LoVo (cell line): ENCODE data around the gene KRTAP22-2.

ENCODE experiments used
- DNase-seq: peaks from one replicate; pipeline ENCODE4 v3.0.0-alpha.2; 2016; ENCODE audit warnings: low spot score

KRTAP22-2 gene

DNA sequence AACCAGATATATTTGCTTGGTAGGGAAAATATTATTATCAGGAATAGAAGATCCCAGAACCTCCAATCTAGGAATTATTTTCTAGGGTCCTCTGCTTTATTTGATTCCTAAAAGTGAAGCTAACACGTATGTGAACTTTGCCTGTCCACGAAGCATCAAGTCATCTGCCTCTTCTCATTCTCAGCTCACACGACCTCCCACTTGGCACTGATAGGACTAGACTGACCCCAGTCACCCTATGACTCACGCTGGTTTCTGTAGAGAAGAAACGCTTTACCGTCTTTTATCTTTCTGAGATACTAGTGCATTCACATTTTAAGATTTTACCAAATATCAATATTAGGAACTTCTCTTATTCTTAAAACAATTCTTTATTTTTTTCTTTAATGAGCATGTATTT is 27.1 kb downstream of the KRTAP22-2 start:
- DNase-seq, result no peak

DNA sequence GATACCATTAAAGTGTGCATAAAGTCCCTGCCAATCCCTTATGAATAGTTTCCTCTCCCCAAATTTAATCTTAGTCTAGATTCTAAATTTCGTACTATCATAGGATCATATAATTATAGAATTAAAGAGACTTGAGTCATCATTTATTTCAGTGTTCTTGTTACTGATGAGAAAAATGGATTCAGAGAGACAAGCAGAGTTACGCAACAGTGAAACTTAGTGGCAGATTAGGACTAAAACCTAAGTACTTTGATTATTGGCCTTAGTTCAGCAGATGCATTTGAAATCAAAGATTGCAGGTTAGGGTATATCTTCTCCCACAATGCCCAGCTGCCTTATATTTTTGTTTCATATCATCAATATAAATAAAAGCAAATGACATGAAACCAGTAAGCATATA is 28.2 kb downstream of the KRTAP22-2 start:
- DNase-seq, result no peak

- no peak for DNase-seq
Measured at GRCh38 chr21:30561264-30561895, 28.8 kb downstream of the KRTAP22-2 start, which contains the start of gene KRTAP19-7. Gene KRTAP19-7, minus strand, starts transcription at chr21:30561314. Its CDS starts 25 bp downstream, at chr21:30561289.

DNA sequence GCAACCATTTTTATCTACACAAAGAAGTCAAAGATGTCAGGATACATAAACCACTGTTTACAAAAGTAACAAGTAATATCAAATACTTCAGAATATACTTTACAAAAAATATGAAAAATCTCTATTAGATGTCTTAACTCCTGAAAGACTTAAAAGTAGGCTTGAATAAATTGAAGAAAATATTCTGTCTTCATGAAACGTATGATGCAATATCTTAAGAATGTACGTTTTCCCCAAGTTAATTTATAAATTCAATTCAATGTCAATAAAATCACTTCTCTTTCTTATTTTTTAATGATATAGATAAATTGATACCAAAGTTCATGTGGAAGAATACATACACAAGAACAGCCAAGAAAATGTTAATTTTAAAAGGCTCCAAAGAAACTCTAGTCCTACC is 35.1 kb downstream of the KRTAP22-2 start:
- DNase-seq, result no peak

DNA sequence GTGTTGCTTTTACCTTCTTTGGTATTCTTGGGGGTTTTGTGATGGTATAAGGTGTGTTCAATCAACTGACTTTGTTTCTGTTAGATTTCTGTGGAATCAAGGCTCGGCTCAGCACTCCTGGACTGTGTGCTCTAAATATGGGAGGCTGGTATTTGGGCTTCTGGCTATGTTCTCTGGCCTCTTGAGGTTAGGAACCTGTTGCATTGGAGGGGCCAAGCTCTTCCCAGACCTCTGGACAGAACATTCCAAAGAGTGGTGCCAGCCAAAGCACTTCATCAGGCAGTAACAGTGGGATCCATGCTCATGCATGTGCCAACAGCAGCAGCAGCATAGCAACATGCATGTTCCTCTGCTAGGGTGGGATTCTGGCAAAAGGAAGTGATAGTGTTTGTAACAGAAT is 37.4 kb downstream of the KRTAP22-2 start:
- no peak for DNase-seq

DNA sequence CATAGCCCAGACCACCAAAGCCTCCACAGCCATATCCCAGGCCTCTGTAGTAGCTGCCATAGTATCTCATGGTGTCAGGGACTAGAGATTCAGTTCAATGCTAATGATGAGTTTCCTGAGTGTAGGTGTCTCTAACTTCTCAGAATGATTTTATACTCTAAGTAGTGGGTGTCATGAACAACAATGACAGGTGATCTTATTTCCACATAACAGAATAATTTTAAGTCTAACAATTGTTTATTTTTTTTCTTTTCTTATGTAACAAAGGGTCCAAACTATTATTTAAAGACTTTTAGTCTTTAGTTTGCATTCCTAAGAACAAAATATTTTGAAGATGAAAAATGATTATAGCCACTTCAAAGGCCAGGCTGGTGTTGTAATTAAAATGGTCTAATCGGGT is 48.4 kb downstream of the KRTAP22-2 start, which contains the start of gene KRTAP19-6:
Gene KRTAP19-6 (minus strand): TSS at position 101 of the 400 bp plus-strand sequence. CDS start 31 bp downstream, at position 70.
- no peak for DNase-seq
